PC-9 (cell line): ENCODE measurements around the gene IRF4.

Experiments used
- CTCF ChIP-seq: fragments of 200-600 bp; sonication (generic); conservative IDR thresholded peaks from 2 replicates; pipeline ENCODE4 v1.6.1; 2017; ENCODE audit warnings: mixed run types, antibody characterized with exemption, mild to moderate bottlenecking, moderate library complexity
- EZH2 ChIP-seq: fragments of 200-600 bp; sonication (generic); IDR thresholded peaks from 2 replicates; pipeline ENCODE4 v1.8.0; 2017; ENCODE audit warnings: antibody characterized with exemption, low read depth

- TF ChIP-seq CTCF, result no peak
- no peak for TF ChIP-seq EZH2
Measured at GRCh38 chr6:356828-357251, 34.7 kb upstream of the IRF4 start.
